Measurements from ENCODE around the gene TMA7.
A peak's percentile ranks its signal among the peaks of the same experiment; 100 is the strongest.
"Not testable (repeated sequence)": the region's sequence is repeated elsewhere in the genome, so short reads cannot be mapped to it uniquely, and the experiment has no call there.

TMA7 gene

GRCh38 chr3:48439820-48440589 lies at the start of gene TMA7, which contains the start of gene CCDC51:
Gene TMA7, plus strand, starts transcription at chr3:48440257. Its CDS starts 40 bp downstream, at chr3:48440297.
Gene CCDC51, minus strand, starts transcription at chr3:48440119. Its CDS starts 4,991 bp downstream, at chr3:48435128.
- peak; percentile 73 for DNase-seq (ENCODE audit: low read depth)

GRCh38 chr3:48394391-48394790 lies 45.7 kb upstream of the TMA7 start:
- no peak for DNase-seq (ENCODE audit: low read depth)

GRCh38 chr3:48395714-48396113 lies 44.3 kb upstream of the TMA7 start:
- DNase-seq (ENCODE audit: low read depth): no peak

- no peak for DNase-seq (ENCODE audit: low read depth)
These were observed 42.0 kb upstream of the TMA7 start for GRCh38 chr3:48397767-48398681.

- DNase-seq (ENCODE audit: low read depth): no peak
These were observed 41.2 kb upstream of the TMA7 start for GRCh38 chr3:48398701-48399386.

- no peak for DNase-seq (ENCODE audit: low read depth)
These were observed 40.5 kb upstream of the TMA7 start for GRCh38 chr3:48399387-48400172.

GRCh38 chr3:48400824-48401433 lies 39.1 kb upstream of the TMA7 start:
- DNase-seq (ENCODE audit: low read depth): peak; percentile 4

GRCh38 chr3:48401434-48401901 lies 38.6 kb upstream of the TMA7 start:
- not testable (repeated sequence) for DNase-seq (ENCODE audit: low read depth)

GRCh38 chr3:48402281-48402732 lies 37.8 kb upstream of the TMA7 start:
- peak; percentile 85 for DNase-seq (ENCODE audit: low read depth)

GRCh38 chr3:48402907-48403306 lies 37.1 kb upstream of the TMA7 start:
- DNase-seq (ENCODE audit: low read depth): no peak

- DNase-seq (ENCODE audit: low read depth): no peak
These were observed 36.3 kb upstream of the TMA7 start for GRCh38 chr3:48403533-48404439.

GRCh38 chr3:48404440-48405342 lies 35.4 kb upstream of the TMA7 start:
- DNase-seq (ENCODE audit: low read depth): no peak

- no peak for DNase-seq (ENCODE audit: low read depth)
These were observed 34.6 kb upstream of the TMA7 start for GRCh38 chr3:48405343-48405881.

GRCh38 chr3:48405971-48406370 lies 34.1 kb upstream of the TMA7 start:
- no peak for DNase-seq (ENCODE audit: low read depth)

GRCh38 chr3:48406443-48407431 lies 33.3 kb upstream of the TMA7 start:
- DNase-seq (ENCODE audit: low read depth): no peak

GRCh38 chr3:48407542-48408099 lies 32.4 kb upstream of the TMA7 start:
- no peak for DNase-seq (ENCODE audit: low read depth)

GRCh38 chr3:48408823-48409281 lies 31.2 kb upstream of the TMA7 start:
- DNase-seq (ENCODE audit: low read depth): no peak
